DOHH2 (cell line): ENCODE data around the gene PTPRN2.

ENCODE experiments used
- H3F3A ChIP-seq: fragments of 200-600 bp; sonication (generic), shearing (Covaris generic); 2 replicates; pipeline ENCODE4 v1.6.0; 2016; ENCODE audit warnings: antibody characterized with exemption, mild to moderate bottlenecking; ENCODE audit not compliant: control insufficient read depth, insufficient read depth
- H3K27ac ChIP-seq: fragments of 200-600 bp; sonication (generic); 2 replicates; pipeline ENCODE4 v1.5.1; 2014; ENCODE audit warnings: low read depth, mild to moderate bottlenecking, low read length, moderate library complexity
- H3K27me3 ChIP-seq: fragments of 200-600 bp; sonication (generic); 2 replicates; pipeline ENCODE4 v1.6.1; 2014; ENCODE audit warnings: mild to moderate bottlenecking, low read length, mixed read lengths; ENCODE audit not compliant: control insufficient read depth
- H3K36me3 ChIP-seq: fragments of 200-600 bp; sonication (generic); 2 replicates; pipeline ENCODE4 v1.6.1; 2014; ENCODE audit warnings: mild to moderate bottlenecking, low read length, moderate library complexity, mixed read lengths; ENCODE audit not compliant: control insufficient read depth
- H3K4me1 ChIP-seq: fragments of 200-600 bp; sonication (generic); 2 replicates; pipeline ENCODE4 v1.6.1; 2014; ENCODE audit warnings: mild to moderate bottlenecking, low read length, mixed read lengths; ENCODE audit not compliant: control insufficient read depth
- H3K4me2 ChIP-seq: fragments of 200-600 bp; sonication (generic); 2 replicates; pipeline ENCODE4 v1.6.0; 2014; ENCODE audit warnings: mild to moderate bottlenecking, low read length, moderate library complexity
- H3K4me3 ChIP-seq: fragments of 200-600 bp; sonication (generic); 2 replicates; pipeline ENCODE4 v1.5.1; 2014; ENCODE audit warnings: mild to moderate bottlenecking, low read length, mixed read lengths
- H3K79me2 ChIP-seq: fragments of 200-600 bp; sonication (generic); 2 replicates; pipeline ENCODE4 v1.6.1; 2014; ENCODE audit warnings: mild to moderate bottlenecking, low read length, mixed read lengths; ENCODE audit not compliant: control insufficient read depth
- H3K9me2 ChIP-seq: fragments of 200-600 bp; sonication (generic); replicated peaks from 2 replicates; pipeline ENCODE4 v1.6.1; 2014; ENCODE audit warnings: mild to moderate bottlenecking, low read length, mixed read lengths; ENCODE audit not compliant: control insufficient read depth
- H3K9me3 ChIP-seq: fragments of 200-600 bp; sonication (generic); 2 replicates; pipeline ENCODE4 v1.6.1; 2014; ENCODE audit warnings: antibody characterized with exemption, low read length, mixed read lengths; ENCODE audit not compliant: control insufficient read depth, insufficient read depth
- H4K20me1 ChIP-seq: fragments of 200-600 bp; sonication (generic); 2 replicates; pipeline ENCODE4 v1.6.0; 2014; ENCODE audit warnings: low read depth, mild to moderate bottlenecking, antibody characterized with exemption, low read length, moderate library complexity; ENCODE audit not compliant: control insufficient read depth, insufficient read depth
- CTCF ChIP-seq: fragments of 200-600 bp; sonication (generic); IDR thresholded peaks from one replicate; pipeline ENCODE4 v1.5.1; 2014; ENCODE audit warnings: antibody characterized with exemption, mild to moderate bottlenecking, low read depth, low read length; ENCODE audit not compliant: poor library complexity, severe bottlenecking
- EZH2phosphoT487 ChIP-seq: fragments of 200-600 bp; sonication (generic); IDR thresholded peaks from 2 replicates; pipeline ENCODE4 v1.6.1; 2017; ENCODE audit warnings: borderline replicate concordance, mild to moderate bottlenecking, antibody characterized with exemption, low read length, moderate library complexity, mixed read lengths

Gene PTPRN2

GRCh38 chr7:158006841-158007696 lies 580.6 kb downstream of the PTPRN2 start:
- Histone ChIP-seq H3K4me3 (no peak overlapping the region), H4K20me1 (no peaks in the 10 kb centered on the region), H3K4me2 (no peak overlapping the region), H3K27ac (no peak overlapping the region), H3K9me2 (no peaks in the 10 kb centered on the region), H3K9me3 (no peaks in the 10 kb centered on the region), H3K79me2 (no peaks in the 10 kb centered on the region), H3K36me3 (no peaks in the 10 kb centered on the region), H3K27me3 (0 out of 2 replicates have a peak, but pooled peaks cover 2% of the 10 kb centered on the region), H3F3A (no peaks in the 10 kb centered on the region), H3K4me1 (peaks cover 16% of the 10 kb centered on the region)
- no peak for TF ChIP-seq CTCF
- TF ChIP-seq EZH2phosphoT487: no peak

GRCh38 chr7:158005531-158005930 lies 582.1 kb downstream of the PTPRN2 start:
- Histone ChIP-seq H3K9me2 (no peaks in the 10 kb centered on the region), H4K20me1 (no peaks in the 10 kb centered on the region), H3K79me2 (no peaks in the 10 kb centered on the region), H3K9me3 (no peaks in the 10 kb centered on the region), H3K27me3 (no peaks in the 10 kb centered on the region), H3K27ac (peak overlapping the region; percentile 26; the same call in 1 of the 2 replicates), H3K4me1 (peaks cover 13% of the 10 kb centered on the region; the same call in 1 of the 2 replicates), H3F3A (no peaks in the 10 kb centered on the region), H3K36me3 (no peaks in the 10 kb centered on the region), H3K4me2 (no peak overlapping the region), H3K4me3 (no peak overlapping the region)
- no peak for TF ChIP-seq CTCF
- no peak for TF ChIP-seq EZH2phosphoT487

- TF ChIP-seq CTCF: no peak
- TF ChIP-seq EZH2phosphoT487: no peak
- no peaks in the 10 kb centered on the region for H3F3A ChIP-seq
- H3K4me2 ChIP-seq: no peak overlapping the region
These were observed 583.5 kb downstream of the PTPRN2 start for GRCh38 chr7:158004123-158004490.

More at GRCh38 chr7:158004123-158004490, 583.5 kb downstream of the PTPRN2 start:
- Histone ChIP-seq H3K4me1 (peaks cover 13% of the 10 kb centered on the region; the same call in 1 of the 2 replicates), H3K79me2 (no peaks in the 10 kb centered on the region), H3K27ac (no peak overlapping the region), H3K27me3 (no peaks in the 10 kb centered on the region), H3K4me3 (no peak overlapping the region), H3K9me3 (no peaks in the 10 kb centered on the region), H3K9me2 (no peaks in the 10 kb centered on the region), H4K20me1 (no peaks in the 10 kb centered on the region), H3K36me3 (no peaks in the 10 kb centered on the region)
